Thoracic aorta (tissue), 2 donors: ENCODE data around the gene SF1. TPM values are rescaled to one million over a fixed set of nuclear protein-coding genes. Genes with fewer than 3 reads are reported as not detected.

ENCODE experiments used
- ATAC-seq: fragments of 150-250 bp; one replicate; pipeline ENCODE4 v1.8.0; 2017; ENCODE audit warnings: low read depth; ENCODE audit not compliant: insufficient number of reproducible peaks, low FRiP score
- DNase-seq: peaks from one replicate; pipeline ENCODE4 v3.0.0-alpha.2; 2020; ENCODE audit warnings: low spot score
- H3K27ac ChIP-seq, 2 donors: fragments of 200-600 bp; sonication (generic); 1 replicate in 1 of 2; 2 replicates in 1 of 2; pipeline ENCODE4 v1.5.1; 2016; ENCODE audit warnings: mild to moderate bottlenecking in 2 of 2, moderate library complexity in 2 of 2
- H3K27me3 ChIP-seq: fragments of 200-600 bp; sonication (generic); replicated peaks from 2 replicates; pipeline ENCODE4 v1.6.0; 2016; ENCODE audit warnings: mild to moderate bottlenecking; ENCODE audit not compliant: insufficient read depth
- H3K36me3 ChIP-seq: fragments of 200-600 bp; sonication (generic); one replicate; pipeline ENCODE4 v1.5.1; 2016
- H3K4me1 ChIP-seq, 2 donors: fragments of 200-600 bp; sonication (generic); 1 replicate in 1 of 2; 2 replicates in 1 of 2; pipeline versions ENCODE4 v1.5.1 to v1.6.0; 2016; ENCODE audit warnings: low read depth in 2 of 2, mild to moderate bottlenecking in 1 of 2; ENCODE audit not compliant: control insufficient read depth in 1 of 2
- H3K4me3 ChIP-seq: fragments of 200-600 bp; sonication (generic); 2 replicates; pipeline ENCODE4 v1.5.1; 2016; ENCODE audit warnings: mild to moderate bottlenecking
- H3K9me3 ChIP-seq: fragments of 200-600 bp; sonication (generic); 2 replicates; pipeline ENCODE4 v1.5.1; 2016
- total RNA-seq, 2 donors: library from RNA; depleted of rRNA; stranded (reverse); fragments of >200 nt; gene quantifications; one replicate each; pipeline versions ENCODE4 v1.1.0 to v1.2.3, GENCODE V29; 2016
- TF ChIP-seq, protein P1 (sequence below): fragments of 200-600 bp; sonication (generic); IDR thresholded peaks from one replicate; pipeline ENCODE4 v1.5.1; 2019; ENCODE audit warnings: antibody characterized with exemption

The SF1 gene
- total RNA-seq, 2 donors from 2014 or later: 250 to 512 TPM

DNA sequence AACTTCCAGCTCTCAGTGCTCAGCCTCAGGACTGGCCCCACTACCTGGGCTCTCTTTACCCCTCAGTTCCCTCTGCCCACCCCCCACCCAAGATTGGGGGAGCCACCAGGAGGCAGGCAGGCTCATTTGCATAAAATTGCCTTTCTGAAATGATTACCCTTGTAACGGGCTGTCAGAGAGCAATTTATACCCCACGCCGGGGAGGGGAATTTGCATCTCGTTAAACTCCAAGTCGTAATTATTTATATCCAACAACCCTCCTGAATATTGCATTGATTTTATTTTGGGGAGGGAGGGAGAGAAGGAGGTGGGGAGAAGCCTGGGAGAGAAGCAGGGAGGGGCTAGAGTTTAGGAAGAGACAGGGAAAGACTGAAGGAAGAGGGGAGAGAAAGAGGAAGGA is 63.7 kb downstream of the SF1 start:
- no peak for ATAC-seq
- TF ChIP-seq, protein P1, sequence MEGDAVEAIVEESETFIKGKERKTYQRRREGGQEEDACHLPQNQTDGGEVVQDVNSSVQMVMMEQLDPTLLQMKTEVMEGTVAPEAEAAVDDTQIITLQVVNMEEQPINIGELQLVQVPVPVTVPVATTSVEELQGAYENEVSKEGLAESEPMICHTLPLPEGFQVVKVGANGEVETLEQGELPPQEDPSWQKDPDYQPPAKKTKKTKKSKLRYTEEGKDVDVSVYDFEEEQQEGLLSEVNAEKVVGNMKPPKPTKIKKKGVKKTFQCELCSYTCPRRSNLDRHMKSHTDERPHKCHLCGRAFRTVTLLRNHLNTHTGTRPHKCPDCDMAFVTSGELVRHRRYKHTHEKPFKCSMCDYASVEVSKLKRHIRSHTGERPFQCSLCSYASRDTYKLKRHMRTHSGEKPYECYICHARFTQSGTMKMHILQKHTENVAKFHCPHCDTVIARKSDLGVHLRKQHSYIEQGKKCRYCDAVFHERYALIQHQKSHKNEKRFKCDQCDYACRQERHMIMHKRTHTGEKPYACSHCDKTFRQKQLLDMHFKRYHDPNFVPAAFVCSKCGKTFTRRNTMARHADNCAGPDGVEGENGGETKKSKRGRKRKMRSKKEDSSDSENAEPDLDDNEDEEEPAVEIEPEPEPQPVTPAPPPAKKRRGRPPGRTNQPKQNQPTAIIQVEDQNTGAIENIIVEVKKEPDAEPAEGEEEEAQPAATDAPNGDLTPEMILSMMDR: no peak

More for the DNA sequence above, 63.7 kb downstream of the SF1 start:
- no peaks in the 10 kb centered on the region for H3K36me3 ChIP-seq
- H3K9me3 ChIP-seq: no peaks in the 10 kb centered on the region
- DNase-seq: no peak
- peaks cover 3 to 6% of the 10 kb centered on the region in 2 donors for H3K4me1 ChIP-seq
- H3K4me3 ChIP-seq: no peak overlapping the region
- H3K27ac ChIP-seq: no peak overlapping the region
- H3K27me3 ChIP-seq: peaks cover 7% of the 10 kb centered on the region

Other genes with a start within 250 kb of the SF1 start
- gene SLC22A11, start 222.6 kb downstream of the SF1 start, total RNA-seq: not detected
- gene SLC22A12, start 187.3 kb downstream of the SF1 start, total RNA-seq: not detected
- gene NRXN2, start 55.3 kb downstream of the SF1 start, total RNA-seq: 10 to 100 TPM; 40.3 to 41.3 TPM
- gene RASGRP2, start 34.4 kb downstream of the SF1 start, total RNA-seq: 10 to 100 TPM; 78.4 to 89.1 TPM
- 10 to 100 TPM; 12.2 to 13.4 TPM for gene PYGM, start 18.6 kb downstream of the SF1 start, total RNA-seq
- 10 to 100 TPM; 23.3 to 39.1 TPM for gene MAP4K2, start 24.7 kb upstream of the SF1 start, total RNA-seq
- gene MEN1, start 32.0 kb upstream of the SF1 start, total RNA-seq: 10 to 100 TPM; 11.6 to 16.0 TPM
- 1 to 10 TPM in 1 of 2 donors, under 1 TPM in 1; 0.68 to 1.2 TPM for gene CDC42BPG, start 66.1 kb upstream of the SF1 start, total RNA-seq
- gene EHD1, start 100.1 kb upstream of the SF1 start, total RNA-seq: 100 to 1,000 TPM in 1 of 2 donors, 10 to 100 TPM in 1; 67.4 to 140 TPM
- gene ATG2A, start 138.7 kb upstream of the SF1 start, total RNA-seq: 10 to 100 TPM; 18.5 to 35.2 TPM
- 10 to 100 TPM; 21.0 to 38.2 TPM for gene PPP2R5B, start 146.1 kb upstream of the SF1 start, total RNA-seq
- gene GPHA2, start 157.4 kb upstream of the SF1 start, total RNA-seq: not detected
- not detected for gene MAJIN, start 193.6 kb upstream of the SF1 start, total RNA-seq
- gene BATF2, start 218.4 kb upstream of the SF1 start, total RNA-seq: 1 to 10 TPM in 1 of 2 donors, under 1 TPM in 1; 0.92 to 2.6 TPM
- gene ARL2, start 235.6 kb upstream of the SF1 start, total RNA-seq: 100 to 1,000 TPM in 1 of 2 donors, 10 to 100 TPM in 1; 85.5 to 197 TPM
- gene SNX15, start 248.9 kb upstream of the SF1 start, total RNA-seq: 10 to 100 TPM; 20.7 to 22.7 TPM